GM19023 (cell line): ENCODE measurements around the gene KCNQ1OT1.

ENCODE experiments used
- ATAC-seq: cut with Tn5 transposase; IDR thresholded peaks from one replicate; pipeline ENCODE4 v1.9.1; 2021; ENCODE audit warnings: mild to moderate bottlenecking, moderate library complexity; ENCODE audit not compliant: unreplicated experiment

KCNQ1OT1 gene

DNA sequence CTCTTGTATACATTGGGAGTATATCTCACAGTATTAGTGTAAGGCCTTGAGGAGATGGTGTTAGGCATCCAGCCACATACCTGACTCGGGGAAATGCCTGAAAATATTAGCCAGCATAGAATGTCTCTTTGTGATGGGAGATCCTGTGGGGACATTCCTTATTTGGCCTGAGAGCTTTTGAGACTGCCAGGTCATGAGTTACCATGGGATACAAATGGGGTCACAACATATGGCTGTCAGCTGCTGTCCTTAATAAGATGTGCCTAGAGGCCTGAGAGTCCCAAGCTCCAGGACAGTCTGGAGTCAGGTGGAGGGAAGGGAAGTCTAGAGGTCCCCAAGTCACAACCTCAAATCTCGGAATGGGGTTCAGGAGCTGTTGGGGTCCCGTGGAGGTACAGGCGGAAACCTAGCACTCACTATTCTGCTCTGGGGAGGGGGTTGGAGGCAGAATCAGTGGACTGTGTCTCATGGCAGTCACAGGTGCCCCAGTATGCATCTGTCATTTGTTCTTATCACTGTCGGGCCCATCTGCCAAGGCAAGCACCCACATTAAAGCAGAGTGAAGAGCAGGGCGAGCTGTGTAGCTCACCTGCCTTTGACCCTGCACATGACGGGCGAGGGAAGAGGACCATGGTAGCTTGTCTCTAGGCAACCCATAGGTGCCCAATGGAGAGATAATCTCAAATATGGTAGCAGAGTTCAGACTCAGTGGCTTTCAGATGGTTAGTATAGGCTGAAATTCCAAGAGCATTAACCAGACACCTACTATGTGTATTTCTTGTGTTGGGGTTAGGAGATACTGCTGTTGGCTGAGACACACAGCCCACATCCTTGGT is 29.9 kb downstream of the KCNQ1OT1 start:
- ATAC-seq: no peak

GRCh38 chr11:2668876-2669275 is 30.9 kb downstream of the KCNQ1OT1 start:
- ATAC-seq: no peak

DNA sequence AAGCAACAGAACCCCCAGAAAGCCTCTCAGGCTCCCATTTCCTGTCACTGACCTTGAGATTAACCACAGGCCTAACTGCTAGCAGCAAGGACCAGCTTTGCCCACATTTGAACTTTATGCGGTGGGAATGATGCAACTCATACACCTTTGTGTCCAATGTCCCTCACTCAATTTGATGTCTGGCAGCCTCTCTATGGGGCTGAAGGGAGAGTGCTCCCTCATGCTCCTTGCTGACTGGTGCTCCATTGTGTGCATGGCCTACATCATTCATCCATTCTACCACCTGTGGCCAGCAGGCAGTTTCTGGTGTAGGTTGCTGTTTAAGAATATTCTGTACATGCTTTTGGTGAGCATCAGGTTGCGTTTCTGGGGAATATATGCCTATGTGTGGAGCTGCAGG is 31.9 kb downstream of the KCNQ1OT1 start:
- no peak for ATAC-seq

DNA sequence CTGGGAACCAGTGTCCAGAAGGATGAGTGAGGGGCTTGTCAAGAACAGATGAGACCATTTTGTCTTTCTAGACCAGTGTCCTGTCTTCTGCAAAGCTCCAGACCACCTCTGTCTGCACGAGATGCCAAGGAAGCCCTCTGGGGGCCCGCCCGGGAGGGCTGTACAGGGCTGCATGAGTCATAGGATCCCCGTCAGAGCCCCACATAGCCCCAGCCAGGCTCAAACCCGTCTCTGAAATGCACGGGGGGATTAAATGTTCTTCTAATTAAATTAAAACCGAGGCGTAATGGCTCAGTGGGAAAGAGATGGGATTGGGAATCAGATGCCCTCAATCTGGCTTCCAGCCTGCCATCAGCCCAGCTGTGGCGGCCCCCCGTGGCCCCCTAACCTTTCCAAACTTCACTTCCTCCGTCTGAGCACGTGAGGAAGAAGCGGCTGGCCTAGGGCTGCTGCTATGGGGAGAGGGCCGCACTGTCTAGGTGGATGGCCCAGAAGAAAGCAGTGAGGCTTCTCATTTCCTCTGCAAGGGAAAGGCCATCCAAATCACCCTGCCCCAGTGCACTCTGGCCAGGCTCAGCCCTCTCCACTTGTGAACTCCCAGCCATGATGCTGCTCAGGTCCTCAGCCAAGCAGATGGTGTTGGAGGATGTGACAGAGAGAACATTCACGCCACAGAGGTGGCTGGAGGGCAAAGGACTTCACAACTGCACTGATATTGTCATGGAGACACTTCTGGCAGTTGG is 32.8 kb downstream of the KCNQ1OT1 start:
- no peak for ATAC-seq

GRCh38 chr11:2666401-2666741 is 33.4 kb downstream of the KCNQ1OT1 start:
- ATAC-seq: no peak

GRCh38 chr11:2665526-2666400 is 34.0 kb downstream of the KCNQ1OT1 start:
- no peak for ATAC-seq

DNA sequence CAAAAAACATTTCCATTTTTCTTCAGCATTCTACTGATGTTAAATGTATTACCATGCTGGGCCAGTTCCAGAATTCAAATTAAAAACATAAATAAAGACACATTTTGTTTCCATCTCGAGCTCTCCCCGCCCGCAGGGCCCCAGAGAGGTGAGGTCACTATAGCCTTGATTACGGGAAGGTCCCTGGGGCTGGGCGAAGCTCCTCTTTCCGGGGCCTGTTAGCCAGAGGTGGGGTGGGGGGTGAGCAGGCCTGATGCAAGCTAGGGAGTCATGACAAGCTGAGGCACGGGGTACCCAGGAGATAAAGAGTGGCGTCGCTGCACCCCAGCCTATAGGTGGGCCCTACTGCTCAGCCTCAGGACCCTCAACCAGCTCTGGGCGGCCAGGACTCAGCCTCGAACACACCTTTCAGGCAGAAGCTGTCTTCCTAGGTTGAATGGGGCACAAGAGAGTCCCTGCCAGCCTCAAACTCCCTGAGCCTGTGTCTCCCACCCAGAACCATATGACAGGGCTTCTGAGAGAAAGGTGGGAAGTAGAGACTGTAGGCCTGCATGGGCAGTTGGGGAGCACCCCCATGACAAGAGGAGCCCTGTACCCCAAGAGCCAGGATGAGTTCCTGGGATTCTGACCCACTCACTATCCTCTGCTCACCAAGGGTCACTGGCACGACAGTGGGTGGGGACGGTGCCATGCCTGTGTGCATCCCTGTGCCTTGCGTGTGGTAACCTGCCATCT is 34.8 kb downstream of the KCNQ1OT1 start:
- ATAC-seq: no peak

GRCh38 chr11:2664376-2664775 is 35.4 kb downstream of the KCNQ1OT1 start:
- ATAC-seq: no peak

DNA sequence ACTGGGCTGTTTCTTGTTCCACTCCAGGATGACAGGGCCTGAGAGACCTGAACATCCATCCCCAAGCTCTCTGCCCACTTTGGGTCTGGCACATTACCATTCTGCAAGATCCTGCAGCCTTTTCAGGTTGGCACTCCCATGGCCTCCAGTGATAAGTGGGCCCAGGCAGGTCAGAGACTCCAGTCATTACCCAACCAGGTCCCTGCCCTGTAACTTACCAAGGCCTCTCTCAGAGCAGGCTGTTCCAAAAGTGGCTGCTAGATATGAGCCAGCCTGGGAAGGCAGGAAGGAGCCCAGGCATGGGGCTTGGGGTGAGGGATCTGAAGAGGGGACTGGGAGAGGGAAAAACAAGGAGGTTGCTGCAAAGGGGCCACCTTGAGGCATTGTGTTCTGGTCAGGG is 35.9 kb downstream of the KCNQ1OT1 start:
- ATAC-seq: no peak

GRCh38 chr11:2663506-2663905 is 36.3 kb downstream of the KCNQ1OT1 start:
- no peak for ATAC-seq

DNA sequence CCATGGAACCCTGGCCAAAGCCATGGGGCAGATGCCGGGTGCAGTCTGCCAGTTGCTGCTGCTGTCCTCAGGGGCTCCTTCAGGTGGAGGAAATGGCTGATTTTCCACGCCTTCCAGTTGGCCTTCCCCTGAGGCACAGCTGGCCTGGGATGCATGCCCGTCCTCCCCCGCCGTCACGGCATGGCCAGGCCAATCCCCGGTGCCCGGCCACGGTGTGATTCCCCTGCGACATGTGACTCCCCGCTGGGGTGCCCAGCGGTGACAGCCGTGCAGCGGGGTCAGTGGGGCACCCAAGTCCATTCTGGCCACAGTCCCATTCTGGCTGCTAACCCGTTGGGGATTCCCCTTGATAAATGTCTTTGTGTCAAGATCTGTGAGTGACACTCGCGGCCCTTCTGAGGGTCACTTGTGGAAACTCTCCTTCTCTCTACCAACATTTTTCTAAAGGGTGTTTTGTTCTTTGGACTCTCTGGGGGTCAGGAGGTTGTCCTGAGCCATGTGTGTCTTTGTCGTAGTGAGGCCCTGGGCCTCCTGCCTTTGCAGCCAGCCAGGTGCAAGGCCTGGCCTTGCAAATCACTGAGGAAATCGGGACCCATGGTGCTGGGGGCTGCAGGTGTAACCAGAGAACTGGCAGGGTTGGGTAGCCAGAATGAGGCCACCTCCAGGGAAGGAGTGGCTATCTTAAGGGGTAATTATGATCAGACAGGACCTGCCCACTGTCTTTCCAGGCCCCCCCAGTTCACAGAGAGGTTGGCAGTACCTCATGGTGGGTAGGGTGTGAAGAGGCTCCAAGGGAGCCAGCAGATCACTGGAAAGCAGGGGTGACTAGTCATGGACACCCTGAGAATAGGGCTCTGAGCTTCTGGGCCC is 37.1 kb downstream of the KCNQ1OT1 start:
- no peak for ATAC-seq

DNA sequence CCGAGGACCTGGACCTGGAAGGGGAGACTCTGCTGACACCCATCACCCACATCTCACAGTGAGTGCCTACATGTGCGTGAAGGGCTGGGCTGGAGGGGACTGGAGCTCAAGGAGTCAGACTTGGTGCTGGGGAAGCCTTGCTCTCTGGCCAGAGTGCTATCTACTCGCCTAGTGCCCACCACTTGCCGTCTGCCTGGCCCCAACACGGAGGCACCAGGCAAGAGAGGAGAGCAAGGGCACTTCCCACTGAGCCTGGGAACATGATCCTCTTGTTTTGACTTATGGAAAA is 37.8 kb downstream of the KCNQ1OT1 start:
- ATAC-seq: no peak

DNA sequence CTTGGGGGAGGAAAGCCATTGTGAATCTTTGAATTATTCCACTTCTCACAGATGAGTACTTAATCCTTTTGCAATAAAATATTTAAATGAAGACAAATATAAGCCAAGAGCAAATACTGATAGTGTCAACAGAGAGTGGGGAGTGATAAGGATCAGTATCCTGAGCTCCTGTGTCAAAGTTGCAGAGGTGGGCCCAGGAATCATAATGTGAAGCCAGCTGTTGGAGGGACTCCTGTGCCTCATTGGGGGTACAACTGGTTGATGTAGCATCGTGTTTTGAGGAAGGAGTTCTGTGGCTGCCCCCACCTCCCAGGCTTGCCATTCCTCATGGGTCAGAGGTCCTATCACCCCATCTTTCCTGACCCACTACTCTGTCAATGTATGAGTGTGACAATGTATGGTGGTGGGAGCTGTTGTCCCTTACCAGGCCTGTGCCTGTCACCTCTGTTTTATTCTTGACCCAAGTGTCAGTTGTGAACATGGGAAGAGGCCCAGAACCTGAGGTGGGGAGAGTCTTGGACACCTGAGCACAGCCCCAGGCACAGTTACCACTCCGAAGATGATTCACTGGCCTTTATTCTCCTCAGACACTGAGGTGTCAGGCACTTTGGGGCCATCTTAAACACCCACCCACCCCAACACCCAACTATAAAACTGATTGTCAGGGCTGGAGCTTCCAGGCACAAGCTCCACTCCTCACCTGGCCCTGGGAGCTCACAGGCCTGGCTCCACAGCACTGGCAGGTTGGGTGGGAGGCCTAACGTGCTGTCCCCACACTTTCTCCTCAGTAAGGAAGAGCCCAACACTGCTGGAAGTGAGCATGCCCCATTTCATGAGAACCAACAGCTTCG is 38.4 kb downstream of the KCNQ1OT1 start:
- ATAC-seq: no peak

DNA sequence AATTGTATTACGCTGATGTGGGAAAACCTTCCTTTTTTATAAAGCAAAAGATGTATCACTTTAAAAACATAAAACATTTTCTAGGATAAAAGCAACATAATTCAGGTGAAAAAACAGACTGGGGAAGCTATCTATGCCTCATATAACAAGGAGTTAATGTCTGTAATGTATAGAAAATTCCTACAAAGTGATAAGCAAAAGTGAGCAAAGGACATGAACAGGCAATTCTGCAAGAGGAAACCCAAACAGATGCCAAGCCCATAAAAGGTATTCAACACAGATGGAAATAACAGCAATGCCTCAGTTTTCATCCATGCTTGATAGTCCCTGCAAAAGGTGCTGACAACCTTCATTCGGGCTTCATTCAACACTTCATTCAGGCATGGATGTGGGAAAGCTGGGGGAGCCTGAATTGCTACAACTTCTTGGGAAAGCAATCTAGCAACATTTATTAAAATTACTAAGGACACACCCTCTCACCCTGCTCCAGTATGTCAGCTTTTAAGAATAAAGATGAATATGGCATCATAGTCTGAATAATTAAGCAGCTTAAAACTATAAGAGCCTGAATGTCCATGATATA is 39.3 kb downstream of the KCNQ1OT1 start:
- ATAC-seq: no peak

DNA sequence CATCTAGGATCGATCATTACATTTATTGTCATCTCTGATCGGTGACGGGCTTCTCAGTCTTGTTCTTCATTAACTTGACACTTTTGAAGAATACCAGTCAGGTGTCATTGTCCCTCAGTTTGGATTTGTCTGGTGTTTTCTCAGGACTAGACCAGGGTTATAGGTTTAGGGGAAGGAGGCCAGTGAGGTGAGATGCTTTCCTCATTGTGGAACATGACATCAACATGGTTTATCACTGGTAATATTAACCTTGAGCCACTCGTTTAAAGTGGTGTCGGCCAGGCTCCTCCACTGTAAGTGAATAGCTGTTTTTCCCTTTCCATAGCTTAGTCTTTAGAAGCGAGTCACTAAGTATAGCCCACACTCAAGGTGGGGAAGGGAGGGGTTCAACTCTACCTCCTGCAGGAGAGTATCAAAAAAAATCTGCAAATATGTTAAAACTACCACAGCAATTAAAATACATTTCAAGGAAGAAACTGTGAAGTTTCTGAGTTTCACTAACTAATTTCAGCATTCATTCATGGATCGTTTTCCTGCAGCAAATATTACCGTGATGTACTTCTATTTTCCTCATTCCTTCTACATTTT is 42.0 kb downstream of the KCNQ1OT1 start:
- ATAC-seq: no peak

DNA sequence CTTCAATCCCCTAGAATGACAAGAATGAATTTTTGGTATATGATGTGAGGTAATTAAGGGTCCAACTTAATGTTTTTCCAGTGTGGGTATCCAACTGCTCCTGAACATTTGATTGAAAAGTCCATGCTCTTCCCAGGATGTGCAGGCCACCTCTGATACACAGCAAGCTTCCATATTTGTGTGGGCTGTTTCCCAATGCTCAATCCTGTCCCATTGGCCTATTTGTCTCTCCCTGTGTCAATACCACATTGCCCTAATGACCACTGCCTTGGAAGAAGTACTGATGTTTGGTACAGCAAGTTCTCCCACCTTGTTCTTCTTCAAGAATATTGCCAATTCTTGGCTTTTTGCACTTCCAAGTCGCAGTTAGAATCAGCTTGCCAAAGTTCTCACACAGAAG is 42.9 kb downstream of the KCNQ1OT1 start:
- no peak for ATAC-seq

- no peak for ATAC-seq
Measured at GRCh38 chr11:2655834-2656622, 43.8 kb downstream of the KCNQ1OT1 start.
